Kidney (tissue), 14 donors: ENCODE results near the gene WNK2. TPM values are rescaled to one million over a fixed set of nuclear protein-coding genes. Genes with fewer than 3 reads are reported as not detected.

Experiments
- DNase-seq, 5 donors: peaks; one replicate each; pipeline ENCODE4 v3.0.0-alpha.2; 2013 to 2020
- FAIRE-seq: peaks from 2 replicates; lab custom pipeline; 2012; peaks lifted over from hg19 to GRCh38; lab: Jason Lieb, UNC
- H3K27ac ChIP-seq, 2 donors: one replicate each; pipeline ENCODE4 v1.7.0; 2013; ENCODE audit warnings: low read depth in 2 of 2, low read length in 2 of 2, inconsistent platforms in 1 of 2
- H3K27me3 ChIP-seq: one replicate; pipeline ENCODE4 v1.7.1; 2013; ENCODE audit warnings: low read length, inconsistent platforms; ENCODE audit not compliant: control insufficient read depth, insufficient read depth
- H3K36me3 ChIP-seq, 3 donors: one replicate each; pipeline versions ENCODE4 v1.7.0 to v1.7.1; 2013; ENCODE audit warnings: low read length in 3 of 3, control low read depth in 1 of 3, inconsistent platforms in 1 of 3; ENCODE audit not compliant: insufficient read depth in 3 of 3, control insufficient read depth in 2 of 3
- H3K4me1 ChIP-seq, 3 donors: one replicate each; pipeline versions ENCODE4 v1.7.0 to v1.7.1; 2013; ENCODE audit warnings: low read length in 3 of 3, inconsistent platforms in 1 of 3, low read depth in 1 of 3; ENCODE audit not compliant: control insufficient read depth in 2 of 3, insufficient read depth in 2 of 3
- H3K4me3 ChIP-seq, 3 donors: one replicate each; pipeline versions ENCODE4 v1.7.0 to v1.8.1; 2013; ENCODE audit warnings: low read length in 3 of 3, control low read depth in 1 of 3, inconsistent platforms in 1 of 3
- H3K9ac ChIP-seq, 3 donors: one replicate each; pipeline versions ENCODE4 v1.7.0 to v1.7.1; 2013; ENCODE audit warnings: low read length in 3 of 3, control low read depth in 1 of 3, inconsistent platforms in 1 of 3
- H3K9me3 ChIP-seq, 3 donors: one replicate each; pipeline versions ENCODE4 v1.7.0 to v1.7.1; 2013; ENCODE audit warnings: low read length in 3 of 3, control low read depth in 1 of 3, inconsistent platforms in 1 of 3; ENCODE audit not compliant: control insufficient read depth in 2 of 3, insufficient read depth in 1 of 3
- CTCF ChIP-seq: IDR thresholded peaks from 3 replicates; pipeline ENCODE4 v1.5.1; 2012; ENCODE audit warnings: mild to moderate bottlenecking, moderate library complexity, borderline replicate concordance; ENCODE audit not compliant: insufficient read depth; ENCODE audit errors: extremely low read depth
- intact Hi-C: fragments of 100-400 bp; cut with DNase I; formaldehyde crosslinking; loops from one replicate; pipeline ENCODE4 v1.11.1; 2022
- polyA plus RNA-seq: library from polyadenylated mRNA; stranded (reverse); fragments of 350-450 nt; fragmentation: Illumina TruSeq; extraction: RNeasy Lipid Tissue Mini Kit (QIAGEN cat#74804); gene quantifications from one replicate; pipeline ENCODE4 v1.2.3, GENCODE V29; 2014; ENCODE audit warnings: low read depth, low replicate concordance; ENCODE audit not compliant: insufficient read depth
- total RNA-seq: library from RNA; stranded (reverse); fragmentation: NEBNext Ultra II Directional; extraction: Animal tissue kit (Norgen Biotek cat#: 25700); gene quantifications from one replicate; pipeline ENCODE4 v1.2.1, GENCODE V29; 2021
- donor health status: control.
- donor health status: control.
- donor health status: control.
- donor health status: control.
- donor health status: control.
- donor health status: DM: yes; HTN: yes; CAD: no.
- donor health status: Normal renal cell carcinoma (clear cell type).

Gene WNK2
- total and polyA plus RNA-seq, 2 donors from 2014 or later, result 1.5 to 4.8 TPM

- H3K27ac ChIP-seq, result no peak overlapping the region
- intact Hi-C loops, result no loop called here
- H3K4me3 ChIP-seq, result no peak overlapping the region
- H3K9ac ChIP-seq, result no peak overlapping the region
- no peak for FAIRE-seq
- no peaks in the 10 kb centered on the region for H3K9me3 ChIP-seq
- no peaks in the 10 kb centered on the region for H3K4me1 ChIP-seq
- H3K36me3 ChIP-seq, result no peaks in the 10 kb centered on the region
- no peak for TF ChIP-seq CTCF
- peak in 1 of 5 donors; percentile 57 for DNase-seq
- H3K27me3 ChIP-seq, result no peaks in the 10 kb centered on the region
These were observed 13.7 kb downstream of the WNK2 start for GRCh38 chr9:93197670-93198069.

GRCh38 chr9:93198117-93198837, 14.3 kb downstream of the WNK2 start:
- no peak overlapping the region for H3K27ac ChIP-seq
- H3K4me3 ChIP-seq, result no peak overlapping the region
- H3K9me3 ChIP-seq, result no peaks in the 10 kb centered on the region
- no peaks in the 10 kb centered on the region for H3K27me3 ChIP-seq
- no peaks in the 10 kb centered on the region for H3K4me1 ChIP-seq
- DNase-seq (peak in 3 of 5 donors; percentile 46 to 55 (median 52)), FAIRE-seq (no peak)
- H3K9ac ChIP-seq, result no peak overlapping the region
- no peaks in the 10 kb centered on the region for H3K36me3 ChIP-seq
- TF ChIP-seq CTCF, result no peak
- intact Hi-C loops, result no loop called here

- no peak for TF ChIP-seq CTCF
- DNase-seq (peak in 1 of 5 donors; percentile 66), FAIRE-seq (no peak)
- intact Hi-C loops, result no loop called here
- no peak overlapping the region for H3K27ac ChIP-seq
- no peaks in the 10 kb centered on the region for H3K4me1 ChIP-seq
- H3K4me3 ChIP-seq, result no peak overlapping the region
- no peaks in the 10 kb centered on the region for H3K36me3 ChIP-seq
- H3K9me3 ChIP-seq, result no peaks in the 10 kb centered on the region
- H3K27me3 ChIP-seq, result no peaks in the 10 kb centered on the region
- no peak overlapping the region for H3K9ac ChIP-seq
These were observed 15.1 kb downstream of the WNK2 start for GRCh38 chr9:93198838-93199625.
